Astrocyte (in vitro differentiated cells and primary cell): ENCODE data around the gene TRIP4.

ENCODE experiments used
- CTCF ChIP-seq: IDR thresholded peaks from 2 replicates; pipeline ENCODE4 v1.5.1; 2011; ENCODE audit warnings: low read depth, mild to moderate bottlenecking, inconsistent platforms, low read length, moderate library complexity; ENCODE audit not compliant: insufficient read depth
- EZH2 ChIP-seq: IDR thresholded peaks from 2 replicates; pipeline ENCODE4 v1.6.1; 2012; ENCODE audit warnings: mild to moderate bottlenecking, low read length, inconsistent platforms; ENCODE audit not compliant: insufficient read depth

DNA sequence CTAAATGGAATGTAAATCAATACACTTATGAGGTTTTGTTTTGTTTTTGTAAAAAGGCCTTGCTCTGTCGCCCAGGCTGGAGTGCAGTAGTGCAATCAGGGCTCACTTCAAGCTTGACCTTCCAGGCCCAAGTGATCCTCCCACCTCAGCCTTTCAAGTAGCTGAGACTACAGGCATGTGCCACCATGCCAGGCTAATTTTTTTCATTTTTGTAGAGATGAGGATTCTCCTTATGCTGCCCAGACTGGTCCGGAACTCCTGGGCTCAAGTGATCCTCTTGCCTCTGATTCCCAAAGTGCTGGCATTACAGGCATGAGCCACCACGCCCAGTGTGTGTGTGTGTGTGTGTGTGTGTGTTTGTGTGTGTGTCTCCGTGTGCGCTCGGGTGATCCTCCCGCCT, 1.3 kb upstream of the TRIP4 start:
- TF ChIP-seq CTCF (no peak), EZH2 (no peak)
